KMS-11 (cell line): ENCODE results near the gene GALNTL6.

Experiments used
- H2AFZ ChIP-seq: fragments of 200-600 bp; sonication (generic); 2 replicates; pipeline ENCODE4 v1.6.1; 2016; ENCODE audit warnings: antibody characterized with exemption, mixed run types, low read depth
- H3K27ac ChIP-seq: fragments of 200-600 bp; sonication (generic); 2 replicates; pipeline ENCODE4 v1.6.1; 2016; ENCODE audit warnings: mild to moderate bottlenecking, mixed run types
- H3K27me3 ChIP-seq: fragments of 200-600 bp; sonication (generic); 2 replicates; pipeline ENCODE4 v1.6.1; 2017; ENCODE audit warnings: mild to moderate bottlenecking, low read depth, mixed run types, moderate library complexity; ENCODE audit not compliant: insufficient read depth
- H3K36me3 ChIP-seq: fragments of 200-600 bp; sonication (generic); 2 replicates; pipeline ENCODE4 v1.6.1; 2017; ENCODE audit warnings: mild to moderate bottlenecking, mixed run types; ENCODE audit not compliant: insufficient read depth
- H3K4me1 ChIP-seq: fragments of 200-600 bp; sonication (generic); 2 replicates; pipeline ENCODE4 v1.6.1; 2016; ENCODE audit warnings: mild to moderate bottlenecking, low read depth, mixed run types; ENCODE audit not compliant: poor library complexity, severe bottlenecking
- H3K4me2 ChIP-seq: fragments of 200-600 bp; sonication (generic); 2 replicates; pipeline ENCODE4 v1.7.0; 2016; ENCODE audit warnings: mild to moderate bottlenecking, mixed run types
- H3K4me3 ChIP-seq: fragments of 200-600 bp; sonication (generic); IDR thresholded peaks from 2 replicates; pipeline ENCODE4 v1.6.1; 2017; ENCODE audit warnings: low read depth, low read length, mixed read lengths; ENCODE audit not compliant: insufficient read depth
- H3K79me2 ChIP-seq: fragments of 200-600 bp; sonication (generic); 2 replicates; pipeline ENCODE4 v1.6.1; 2016; ENCODE audit warnings: low read depth, mixed run types; ENCODE audit not compliant: insufficient read depth
- H3K9ac ChIP-seq: fragments of 200-600 bp; sonication (generic); 2 replicates; pipeline ENCODE4 v1.6.1; 2016; ENCODE audit warnings: mild to moderate bottlenecking, mixed run types
- H4K20me1 ChIP-seq: fragments of 200-600 bp; sonication (generic); 2 replicates; pipeline ENCODE4 v1.6.1; 2016; ENCODE audit warnings: mild to moderate bottlenecking, mixed run types; ENCODE audit not compliant: insufficient read depth
- CTCF ChIP-seq: fragments of 200-600 bp; sonication (generic); conservative IDR thresholded peaks from 2 replicates; pipeline ENCODE4 v1.6.1; 2017; ENCODE audit warnings: low read depth, mild to moderate bottlenecking, antibody characterized with exemption, low read length, moderate library complexity, mixed read lengths

The GALNTL6 gene

GRCh38 chr4:171812665-171813525, at the start of gene GALNTL6:
GALNTL6 (plus strand) TSS chr4:171813404.
- Histone ChIP-seq H3K27me3 (no peaks in the 10 kb centered on the region), H3K36me3 (no peaks in the 10 kb centered on the region), H3K4me2 (no peak within 1 kb of the TSS), H3K79me2 (no peaks in the 10 kb centered on the region), H3K27ac (no peak within 1 kb of the TSS), H2AFZ (no peak within 1 kb of the TSS), H3K4me1 (no peaks in the 10 kb centered on the region), H4K20me1 (no peaks in the 10 kb centered on the region; the same call in 1 of the 2 replicates), H3K9ac (no peak within 1 kb of the TSS), H3K4me3 (no peak within 1 kb of the TSS)
- TF ChIP-seq CTCF = no peak

DNA sequence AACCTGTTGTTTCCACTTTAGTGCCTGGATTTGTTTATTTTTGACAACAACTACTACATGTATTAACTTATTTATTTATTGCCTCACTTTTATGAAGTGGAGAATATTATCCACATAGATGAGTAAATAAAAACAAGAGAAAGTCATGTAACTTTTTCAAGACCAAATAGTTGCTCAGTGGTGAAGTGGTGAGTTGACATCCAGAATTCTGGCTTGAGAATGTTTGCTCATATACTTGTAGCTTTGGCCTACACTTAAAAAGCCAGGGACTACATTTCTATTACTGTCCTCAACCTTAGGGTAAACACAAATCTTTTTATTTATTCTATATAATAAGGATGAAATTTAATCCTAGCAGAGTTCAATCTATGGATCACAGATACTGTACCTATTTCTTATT, 47.7 kb upstream of the GALNTL6 start:
- TF ChIP-seq CTCF = no peak
- no peak overlapping the region for H3K4me2 ChIP-seq
- H3K36me3 ChIP-seq = no peaks in the 10 kb centered on the region
- H2AFZ ChIP-seq = no peak overlapping the region
- no peaks in the 10 kb centered on the region for H3K4me1 ChIP-seq
- no peaks in the 10 kb centered on the region for H3K27me3 ChIP-seq
- no peak overlapping the region for H3K27ac ChIP-seq
- no peaks in the 10 kb centered on the region for H4K20me1 ChIP-seq
- no peak overlapping the region for H3K9ac ChIP-seq
- H3K4me3 ChIP-seq = no peak overlapping the region
- no peaks in the 10 kb centered on the region for H3K79me2 ChIP-seq

DNA sequence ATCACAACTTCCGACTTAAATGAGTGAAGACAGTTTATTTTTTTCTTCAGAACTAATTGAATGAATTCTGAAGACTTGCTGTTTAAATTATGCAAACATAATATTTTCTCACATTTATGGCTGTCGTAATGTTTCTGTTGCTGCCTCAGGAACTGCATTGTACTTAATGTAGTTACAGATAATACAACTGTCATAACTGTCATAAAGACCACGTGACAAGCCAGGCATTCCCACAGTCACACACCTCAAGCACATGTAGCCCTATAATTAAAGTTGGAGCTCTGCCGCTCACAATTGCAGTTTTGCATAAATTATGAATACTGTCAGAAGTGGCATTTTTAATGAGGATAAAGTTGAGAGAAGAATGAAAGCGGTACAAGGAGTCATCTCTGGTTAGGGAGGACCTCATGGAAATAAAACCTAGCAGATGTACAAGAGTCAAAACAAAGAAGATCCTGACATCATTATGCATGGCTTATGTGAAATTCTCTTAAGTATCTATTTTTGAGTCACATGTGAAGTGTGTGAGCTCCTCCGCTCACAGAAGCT, 38.5 kb upstream of the GALNTL6 start:
- Histone ChIP-seq H3K4me2 (no peak overlapping the region), H3K27me3 (no peaks in the 10 kb centered on the region), H3K9ac (no peak overlapping the region), H3K4me1 (no peaks in the 10 kb centered on the region), H3K36me3 (no peaks in the 10 kb centered on the region), H3K79me2 (no peaks in the 10 kb centered on the region), H2AFZ (no peak overlapping the region), H3K4me3 (no peak overlapping the region), H4K20me1 (no peaks in the 10 kb centered on the region), H3K27ac (no peak overlapping the region)
- no peak for TF ChIP-seq CTCF

DNA sequence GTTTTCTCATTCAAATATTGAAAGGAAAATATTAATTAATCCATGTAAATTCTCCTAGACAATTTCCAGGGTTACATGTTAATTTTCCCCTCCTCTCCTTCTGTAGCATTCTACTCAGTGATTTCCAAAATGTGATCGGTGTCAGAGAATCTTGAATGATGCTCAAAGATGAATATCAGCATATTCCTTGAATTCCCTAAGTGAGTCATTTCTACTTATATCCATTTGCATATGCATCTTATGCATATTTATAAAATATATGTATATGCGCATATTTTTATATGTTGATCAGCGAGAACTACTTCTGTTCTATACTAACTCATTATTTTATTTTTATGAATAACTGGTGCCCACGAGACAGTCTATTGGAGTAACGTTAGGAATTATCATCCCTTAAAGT, 33.9 kb upstream of the GALNTL6 start:
- H2AFZ ChIP-seq = no peak overlapping the region
- no peak overlapping the region for H3K27ac ChIP-seq
- H3K36me3 ChIP-seq = no peaks in the 10 kb centered on the region
- H3K27me3 ChIP-seq = no peaks in the 10 kb centered on the region
- no peaks in the 10 kb centered on the region for H3K79me2 ChIP-seq
- no peak overlapping the region for H3K4me2 ChIP-seq
- no peaks in the 10 kb centered on the region for H4K20me1 ChIP-seq
- H3K4me3 ChIP-seq = no peak overlapping the region
- TF ChIP-seq CTCF = no peak
- no peak overlapping the region for H3K9ac ChIP-seq
- no peaks in the 10 kb centered on the region for H3K4me1 ChIP-seq
